A549 (cell line): ENCODE results near the gene MIA2.

Source experiments
- EP300 ChIP-seq, 2 experiments: fragments of >200 bp; sonication (Bioruptor Twin); formaldehyde crosslinking; IDR thresholded peaks; 2 replicates in 1 of 2; 3 replicates in 1 of 2; pipeline ENCODE4 v1.6.1; 2016 to 2017
- ESRRA ChIP-seq: fragments of 150-350 bp; IDR thresholded peaks from 2 replicates; pipeline ENCODE4 v1.6.1; 2014; ENCODE audit warnings: mild to moderate bottlenecking, low read length, borderline replicate concordance
- HDAC2 ChIP-seq: fragments of 200-600 bp; sonication (generic); IDR thresholded peaks from 2 replicates; pipeline ENCODE4 v1.6.1; 2016
- NPAS2 ChIP-seq: fragments of 250-450 bp; sonication (Bioruptor Pico); IDR thresholded peaks from 2 replicates; pipeline ENCODE4 v1.8.0; 2022; ENCODE audit warnings: mild to moderate bottlenecking, moderate library complexity, borderline replicate concordance
- POLR2A ChIP-seq: IDR thresholded peaks from 2 replicates; pipeline ENCODE4 v1.6.1; 2012; ENCODE audit warnings: mild to moderate bottlenecking, low read length
- RFX5 ChIP-seq: fragments of 450-650 bp; IDR thresholded peaks from 2 replicates; pipeline ENCODE4 v1.7.1; 2014; ENCODE audit warnings: antibody characterized with exemption, mild to moderate bottlenecking, moderate library complexity
- SREBF2 ChIP-seq: fragments of 450-650 bp; IDR thresholded peaks from 2 replicates; pipeline ENCODE4 v1.6.1; 2014; ENCODE audit warnings: mild to moderate bottlenecking, moderate library complexity
- ZFP36 ChIP-seq: fragments of 450-650 bp; IDR thresholded peaks from 2 replicates; pipeline ENCODE4 v1.6.1; 2014; ENCODE audit warnings: borderline replicate concordance; ENCODE audit not compliant: partially characterized antibody
- ZSCAN20 ChIP-seq: fragments of 250-450 bp; sonication (Bioruptor Pico); IDR thresholded peaks from 2 replicates; pipeline ENCODE4 v1.8.0; 2022; ENCODE audit warnings: mild to moderate bottlenecking, moderate library complexity
- TF ChIP-seq, protein P1 (sequence below): fragments of 200-600 bp; sonication (generic); IDR thresholded peaks from 2 replicates; pipeline ENCODE4 v1.6.1; 2016; ENCODE audit warnings: antibody characterized with exemption, mild to moderate bottlenecking, moderate library complexity
- TF ChIP-seq, protein P2 (sequence below): fragments of >200 bp; sonication (Bioruptor Twin); formaldehyde crosslinking; IDR thresholded peaks from 3 replicates; pipeline ENCODE4 v1.5.1; 2016
- TF ChIP-seq, protein P3 (sequence below): fragments of >200 bp; sonication (Bioruptor Twin); formaldehyde crosslinking; IDR thresholded peaks from 3 replicates; pipeline ENCODE4 v1.6.1; 2016
- TF ChIP-seq, protein P4 (sequence below): IDR thresholded peaks from 2 replicates; pipeline ENCODE4 v1.6.1; 2012; ENCODE audit warnings: low read depth, borderline replicate concordance

DNA sequence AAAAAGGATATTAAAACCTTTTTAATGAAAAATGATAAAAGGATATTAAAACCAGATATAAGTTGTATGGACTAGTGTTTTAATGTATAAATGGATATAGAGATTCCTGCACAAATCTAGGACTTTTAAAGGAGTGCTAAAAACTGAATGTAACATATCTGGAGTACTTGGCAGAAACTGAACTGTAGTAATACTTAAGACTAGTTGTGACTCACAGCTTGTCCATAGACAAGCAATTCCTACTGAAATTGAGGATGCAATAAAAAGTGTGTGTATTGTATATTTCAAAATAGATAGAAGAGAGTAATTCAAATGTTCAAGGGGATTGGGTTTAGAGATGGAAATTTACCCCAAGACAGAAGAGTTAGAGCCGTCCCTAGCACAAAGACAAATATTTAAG is 138.9 kb downstream of the MIA2 start:
- TF ChIP-seq, protein P1, sequence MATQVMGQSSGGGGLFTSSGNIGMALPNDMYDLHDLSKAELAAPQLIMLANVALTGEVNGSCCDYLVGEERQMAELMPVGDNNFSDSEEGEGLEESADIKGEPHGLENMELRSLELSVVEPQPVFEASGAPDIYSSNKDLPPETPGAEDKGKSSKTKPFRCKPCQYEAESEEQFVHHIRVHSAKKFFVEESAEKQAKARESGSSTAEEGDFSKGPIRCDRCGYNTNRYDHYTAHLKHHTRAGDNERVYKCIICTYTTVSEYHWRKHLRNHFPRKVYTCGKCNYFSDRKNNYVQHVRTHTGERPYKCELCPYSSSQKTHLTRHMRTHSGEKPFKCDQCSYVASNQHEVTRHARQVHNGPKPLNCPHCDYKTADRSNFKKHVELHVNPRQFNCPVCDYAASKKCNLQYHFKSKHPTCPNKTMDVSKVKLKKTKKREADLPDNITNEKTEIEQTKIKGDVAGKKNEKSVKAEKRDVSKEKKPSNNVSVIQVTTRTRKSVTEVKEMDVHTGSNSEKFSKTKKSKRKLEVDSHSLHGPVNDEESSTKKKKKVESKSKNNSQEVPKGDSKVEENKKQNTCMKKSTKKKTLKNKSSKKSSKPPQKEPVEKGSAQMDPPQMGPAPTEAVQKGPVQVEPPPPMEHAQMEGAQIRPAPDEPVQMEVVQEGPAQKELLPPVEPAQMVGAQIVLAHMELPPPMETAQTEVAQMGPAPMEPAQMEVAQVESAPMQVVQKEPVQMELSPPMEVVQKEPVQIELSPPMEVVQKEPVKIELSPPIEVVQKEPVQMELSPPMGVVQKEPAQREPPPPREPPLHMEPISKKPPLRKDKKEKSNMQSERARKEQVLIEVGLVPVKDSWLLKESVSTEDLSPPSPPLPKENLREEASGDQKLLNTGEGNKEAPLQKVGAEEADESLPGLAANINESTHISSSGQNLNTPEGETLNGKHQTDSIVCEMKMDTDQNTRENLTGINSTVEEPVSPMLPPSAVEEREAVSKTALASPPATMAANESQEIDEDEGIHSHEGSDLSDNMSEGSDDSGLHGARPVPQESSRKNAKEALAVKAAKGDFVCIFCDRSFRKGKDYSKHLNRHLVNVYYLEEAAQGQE, result no peak
- TF ChIP-seq EP300 (IDR thresholded peaks at IDR 0.05) (no peak), POLR2A (no peak), ZFP36 (no peak), ESRRA (no peak), NPAS2 (CRISPR knock-in tag) (no peak), SREBF2 (no peak), HDAC2 (no peak), RFX5 (no peak), ZSCAN20 (CRISPR knock-in tag) (no peak)
- TF ChIP-seq, protein P2, sequence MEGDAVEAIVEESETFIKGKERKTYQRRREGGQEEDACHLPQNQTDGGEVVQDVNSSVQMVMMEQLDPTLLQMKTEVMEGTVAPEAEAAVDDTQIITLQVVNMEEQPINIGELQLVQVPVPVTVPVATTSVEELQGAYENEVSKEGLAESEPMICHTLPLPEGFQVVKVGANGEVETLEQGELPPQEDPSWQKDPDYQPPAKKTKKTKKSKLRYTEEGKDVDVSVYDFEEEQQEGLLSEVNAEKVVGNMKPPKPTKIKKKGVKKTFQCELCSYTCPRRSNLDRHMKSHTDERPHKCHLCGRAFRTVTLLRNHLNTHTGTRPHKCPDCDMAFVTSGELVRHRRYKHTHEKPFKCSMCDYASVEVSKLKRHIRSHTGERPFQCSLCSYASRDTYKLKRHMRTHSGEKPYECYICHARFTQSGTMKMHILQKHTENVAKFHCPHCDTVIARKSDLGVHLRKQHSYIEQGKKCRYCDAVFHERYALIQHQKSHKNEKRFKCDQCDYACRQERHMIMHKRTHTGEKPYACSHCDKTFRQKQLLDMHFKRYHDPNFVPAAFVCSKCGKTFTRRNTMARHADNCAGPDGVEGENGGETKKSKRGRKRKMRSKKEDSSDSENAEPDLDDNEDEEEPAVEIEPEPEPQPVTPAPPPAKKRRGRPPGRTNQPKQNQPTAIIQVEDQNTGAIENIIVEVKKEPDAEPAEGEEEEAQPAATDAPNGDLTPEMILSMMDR, result no peak
- TF ChIP-seq, protein P3, sequence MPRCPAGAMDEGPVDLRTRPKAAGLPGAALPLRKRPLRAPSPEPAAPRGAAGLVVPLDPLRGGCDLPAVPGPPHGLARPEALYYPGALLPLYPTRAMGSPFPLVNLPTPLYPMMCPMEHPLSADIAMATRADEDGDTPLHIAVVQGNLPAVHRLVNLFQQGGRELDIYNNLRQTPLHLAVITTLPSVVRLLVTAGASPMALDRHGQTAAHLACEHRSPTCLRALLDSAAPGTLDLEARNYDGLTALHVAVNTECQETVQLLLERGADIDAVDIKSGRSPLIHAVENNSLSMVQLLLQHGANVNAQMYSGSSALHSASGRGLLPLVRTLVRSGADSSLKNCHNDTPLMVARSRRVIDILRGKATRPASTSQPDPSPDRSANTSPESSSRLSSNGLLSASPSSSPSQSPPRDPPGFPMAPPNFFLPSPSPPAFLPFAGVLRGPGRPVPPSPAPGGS, result no peak
- TF ChIP-seq, protein P4, sequence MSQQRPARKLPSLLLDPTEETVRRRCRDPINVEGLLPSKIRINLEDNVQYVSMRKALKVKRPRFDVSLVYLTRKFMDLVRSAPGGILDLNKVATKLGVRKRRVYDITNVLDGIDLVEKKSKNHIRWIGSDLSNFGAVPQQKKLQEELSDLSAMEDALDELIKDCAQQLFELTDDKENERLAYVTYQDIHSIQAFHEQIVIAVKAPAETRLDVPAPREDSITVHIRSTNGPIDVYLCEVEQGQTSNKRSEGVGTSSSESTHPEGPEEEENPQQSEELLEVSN, result no peak
